HG03442 (cell line): ENCODE data around the gene TMIE.

ENCODE experiments used
- ATAC-seq: cut with Tn5 transposase; IDR thresholded peaks from one replicate; pipeline ENCODE4 v1.9.1; 2021; ENCODE audit warnings: mild to moderate bottlenecking, moderate library complexity; ENCODE audit not compliant: unreplicated experiment

The TMIE gene

DNA sequence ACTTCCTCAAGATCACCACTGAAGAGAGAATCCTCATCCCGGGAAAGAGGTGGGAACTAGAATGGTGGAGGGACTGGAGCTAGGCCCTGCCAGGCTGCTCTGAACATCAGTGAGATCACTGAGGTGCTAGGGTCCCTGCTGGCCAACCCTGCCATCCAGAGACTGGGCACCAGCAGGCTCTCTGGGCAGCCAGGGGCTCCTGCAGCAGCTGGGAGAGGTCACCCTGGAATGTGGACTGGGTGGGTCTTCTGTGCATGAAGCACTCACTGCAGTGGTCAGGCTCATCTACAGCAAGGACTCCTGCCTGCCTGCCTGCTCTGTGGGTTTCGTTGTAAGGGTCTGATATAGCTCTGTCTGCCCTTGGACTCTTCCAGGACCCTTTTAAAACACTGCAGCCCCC is 32.6 kb upstream of the TMIE start:
- ATAC-seq, result no peak

DNA sequence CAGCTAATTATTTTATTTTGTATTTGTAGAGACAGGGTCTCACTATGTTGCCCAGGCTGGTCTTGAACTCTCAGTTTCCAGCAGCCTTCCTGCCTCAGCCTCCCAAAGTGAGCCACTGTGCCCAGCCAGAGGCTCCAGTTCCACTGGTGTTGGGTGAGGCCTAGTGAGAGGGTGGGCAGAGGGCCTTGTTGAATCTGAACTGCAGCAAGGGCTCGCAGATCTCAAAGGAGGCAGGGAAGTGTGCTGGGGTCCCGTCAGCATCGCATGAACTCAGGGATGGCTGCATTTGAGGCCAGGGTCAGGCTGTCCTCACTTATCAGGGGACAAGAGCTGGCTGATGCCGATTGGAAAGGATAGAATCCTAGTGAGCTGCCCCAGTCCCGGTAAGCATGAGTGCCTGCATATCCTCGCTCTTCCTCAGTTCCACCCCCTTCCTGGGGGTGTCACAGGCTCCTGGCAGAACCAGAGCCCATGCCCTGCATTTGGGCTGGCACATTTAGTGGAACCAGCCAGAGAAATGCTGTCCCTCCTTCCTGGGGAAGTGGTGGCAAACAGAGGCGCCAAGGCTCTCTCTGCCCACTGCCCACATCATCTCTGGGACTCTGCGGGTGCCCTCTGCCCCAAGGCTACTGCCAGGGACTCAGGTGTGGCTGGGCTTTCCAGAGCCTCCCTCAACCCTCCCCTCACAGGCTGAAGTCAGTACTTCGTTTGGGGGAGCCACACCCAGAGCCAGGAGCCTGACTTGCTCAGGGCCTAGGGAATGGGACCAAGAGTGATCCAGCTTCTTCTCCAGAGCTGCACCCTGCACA is 31.8 kb upstream of the TMIE start:
- no peak for ATAC-seq

DNA sequence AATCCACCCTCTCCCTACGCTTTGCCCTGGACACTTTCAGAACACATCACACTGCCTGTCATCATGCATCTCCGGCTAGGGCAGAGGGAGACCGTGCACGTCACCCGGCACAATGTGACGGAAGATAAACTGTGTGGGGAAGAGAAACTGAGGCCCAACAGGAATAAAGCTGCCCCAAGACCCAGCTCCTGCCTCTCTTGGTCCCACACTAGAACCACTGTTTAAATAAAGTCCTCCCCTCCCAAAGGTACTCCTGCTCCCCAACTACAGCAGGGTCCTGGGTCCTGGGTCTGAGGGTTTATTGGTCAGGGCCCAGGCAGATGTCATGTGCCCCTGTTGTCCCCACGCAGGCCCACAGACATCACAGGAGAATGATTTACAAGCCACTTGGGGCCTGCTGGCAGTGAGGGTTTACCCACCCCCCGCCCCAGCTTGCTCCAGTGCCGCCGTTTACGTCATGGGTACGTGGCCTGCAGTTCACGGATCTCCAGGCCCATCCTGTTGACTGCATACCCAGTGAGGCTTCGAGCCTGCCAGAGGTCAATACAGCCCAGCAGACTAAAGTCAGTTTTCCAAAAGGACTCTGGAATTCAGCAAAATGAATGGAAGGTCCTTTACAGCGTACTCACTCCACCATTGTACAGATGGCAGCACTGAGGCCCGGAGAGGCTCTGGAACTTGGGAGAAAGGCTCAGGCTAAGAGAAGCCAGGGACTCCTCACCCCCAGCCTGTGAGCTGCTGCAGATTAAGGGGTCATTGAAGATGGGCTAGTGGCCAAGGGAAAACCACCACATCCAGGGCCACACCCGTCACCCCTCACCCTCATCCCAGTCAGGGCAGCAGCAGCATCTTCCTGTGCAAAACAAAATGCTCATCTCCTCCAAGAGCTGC is 30.9 kb upstream of the TMIE start:
- ATAC-seq, result no peak

DNA sequence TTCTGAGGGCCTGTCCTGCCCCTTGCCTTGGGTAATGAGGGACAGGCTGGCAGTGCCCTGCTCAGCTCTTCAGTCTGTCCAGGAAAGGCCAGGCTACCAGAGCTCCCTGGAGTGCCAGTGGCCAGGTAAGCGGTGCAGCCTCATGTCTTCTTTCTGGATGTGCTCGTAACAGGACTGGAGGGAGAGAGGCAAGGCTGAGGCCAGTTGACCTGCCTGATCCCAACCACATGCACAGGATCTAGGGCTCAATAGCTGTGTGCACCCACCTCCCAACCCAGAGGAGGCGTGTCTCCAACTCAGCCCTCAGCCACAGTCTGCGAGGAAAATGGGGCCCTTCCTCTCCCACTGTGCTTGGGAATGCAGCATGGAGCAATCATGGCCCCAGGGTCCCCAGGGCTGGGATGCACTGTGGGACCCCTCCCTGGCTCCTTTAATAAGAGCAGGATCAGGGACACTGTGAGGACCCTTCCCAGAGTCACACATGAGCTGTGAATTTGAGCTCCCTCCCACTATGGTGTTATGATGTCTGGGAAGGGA is 30.2 kb upstream of the TMIE start:
- ATAC-seq, result no peak

DNA sequence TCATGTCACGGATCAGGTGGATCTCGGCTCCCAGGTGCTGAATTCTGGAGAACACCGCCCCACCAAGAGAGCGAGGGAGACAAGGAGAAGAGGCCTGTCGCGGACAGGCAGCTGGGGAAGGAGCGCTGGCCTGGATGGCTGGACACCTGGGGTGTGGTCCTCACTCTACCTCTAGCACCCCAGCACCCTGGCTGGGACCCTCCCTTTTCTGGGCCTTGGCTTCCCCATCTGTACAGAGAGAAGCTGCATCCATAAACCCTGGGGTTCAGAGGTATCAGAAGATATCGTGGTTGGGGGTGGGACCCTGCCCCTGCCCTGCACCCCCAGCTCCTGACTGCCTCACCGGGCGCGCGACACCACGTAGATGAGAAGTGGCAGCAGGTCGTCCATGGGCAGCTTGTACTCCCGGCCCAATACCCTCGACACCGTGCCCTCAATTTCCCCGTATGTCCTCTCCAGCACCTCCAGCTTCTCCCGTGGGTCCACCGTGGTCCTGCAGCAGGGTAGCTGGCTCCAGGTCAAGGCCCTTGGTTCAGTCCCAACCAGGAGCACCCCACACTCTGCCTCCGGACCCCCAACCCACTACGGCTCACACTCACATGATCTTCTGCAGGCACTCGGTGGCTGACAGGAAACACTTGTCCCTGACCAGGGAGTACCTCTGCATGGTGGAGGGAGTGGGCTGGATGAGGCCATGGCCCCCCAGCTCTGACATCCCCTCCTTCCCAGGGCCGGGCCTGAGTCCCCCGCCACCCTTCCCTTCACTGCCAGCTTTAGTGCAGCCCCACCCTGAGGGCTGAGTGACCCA is 29.4 kb upstream of the TMIE start:
- ATAC-seq, result no peak

DNA sequence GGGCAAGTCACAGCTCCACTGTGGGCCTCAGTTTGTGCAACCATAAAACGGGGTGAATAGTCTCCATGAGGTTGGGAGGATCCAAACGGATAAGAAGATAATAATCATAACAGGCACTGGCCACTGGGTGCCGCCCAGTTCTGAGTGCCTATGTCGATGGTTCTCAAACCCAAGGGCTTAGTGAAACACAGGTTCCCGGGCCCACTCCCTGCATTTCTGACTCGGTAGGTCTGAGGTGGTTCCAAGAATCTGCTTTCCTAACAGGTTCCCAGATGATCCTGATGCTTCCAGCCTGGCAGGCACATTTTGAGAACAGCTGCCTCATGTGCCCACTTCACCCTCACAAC is 28.9 kb upstream of the TMIE start:
- no peak for ATAC-seq

DNA sequence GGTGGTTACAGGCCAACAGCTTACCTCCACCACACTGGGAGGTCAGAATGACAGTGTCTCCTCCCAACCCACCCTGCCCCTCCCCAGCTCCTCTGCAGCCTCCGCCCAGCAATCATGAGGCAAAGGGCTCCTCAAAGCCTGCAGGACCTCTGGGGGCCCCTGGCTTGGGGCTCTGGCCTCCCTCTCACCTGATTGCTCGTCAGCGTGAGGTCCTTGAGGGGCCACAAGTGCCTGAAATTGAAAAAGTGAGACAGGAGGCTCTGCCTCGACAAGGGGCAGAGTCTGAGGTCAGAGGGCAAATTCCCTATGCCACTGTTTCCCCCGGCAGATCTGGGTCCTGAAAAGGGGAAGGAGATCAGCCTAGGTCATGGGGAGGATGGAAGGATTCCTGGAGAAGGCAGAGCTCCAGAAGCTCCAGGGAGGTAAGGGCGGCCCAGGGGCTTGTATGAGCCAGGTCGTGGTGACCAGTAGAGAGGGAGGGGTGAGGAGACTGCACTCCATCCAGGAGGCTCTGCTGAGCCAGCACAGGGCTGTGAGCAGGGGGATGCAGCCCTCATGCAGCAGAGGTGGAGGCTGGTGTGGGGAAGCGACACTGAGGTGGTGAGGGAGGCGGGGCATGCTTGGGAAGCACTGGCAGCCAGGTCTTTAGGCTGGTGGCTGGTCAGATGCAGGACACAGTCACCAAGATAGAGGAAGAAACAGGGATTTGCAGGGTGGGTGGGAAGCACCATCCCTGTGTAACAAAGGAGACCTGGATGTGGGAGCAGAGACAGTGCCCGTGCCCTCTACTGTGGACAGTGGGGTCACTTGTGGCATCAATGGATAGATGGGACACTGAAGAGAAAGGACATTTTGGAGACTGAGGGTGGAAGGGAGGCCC is 27.8 kb upstream of the TMIE start:
- ATAC-seq, result no peak

DNA sequence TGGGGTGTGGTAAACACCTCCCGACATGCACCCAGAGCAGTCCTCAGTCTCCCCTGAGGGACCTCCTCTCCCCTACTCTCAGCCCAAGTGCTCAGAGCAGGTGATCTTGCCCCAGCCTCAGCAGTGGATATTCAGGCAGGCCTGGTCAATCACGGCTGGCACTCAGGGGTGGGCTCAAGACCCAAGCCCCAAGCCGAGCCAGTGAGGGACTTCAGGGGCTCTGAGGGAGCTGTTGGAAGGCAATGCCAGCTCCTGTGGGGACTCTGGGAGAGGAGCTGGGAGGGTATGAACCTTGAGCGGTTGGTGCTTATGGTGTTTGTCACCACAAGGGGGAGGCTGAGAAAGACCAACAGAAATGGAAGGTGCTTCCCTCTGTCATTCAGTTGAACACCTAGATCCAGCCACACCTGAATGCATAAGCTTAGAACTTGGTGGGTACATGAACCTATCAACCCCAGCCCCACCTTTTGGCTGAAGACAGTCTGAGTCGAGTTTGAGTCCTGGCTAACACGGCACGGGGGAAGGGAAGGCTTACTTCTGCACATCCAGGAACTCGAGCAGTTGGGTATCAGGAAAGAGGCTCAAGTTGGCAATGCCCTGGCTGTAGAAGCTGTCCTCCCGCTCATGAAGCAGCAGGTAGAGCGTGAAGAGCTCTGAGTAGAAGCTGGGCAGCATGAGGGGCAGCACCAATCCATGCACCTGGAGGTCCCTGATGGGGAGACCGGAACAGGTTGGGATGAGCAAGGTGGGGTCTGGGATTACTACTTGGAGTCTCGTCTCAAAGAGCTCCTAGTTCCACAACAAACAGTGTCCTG is 27.0 kb upstream of the TMIE start:
- ATAC-seq, result no peak

DNA sequence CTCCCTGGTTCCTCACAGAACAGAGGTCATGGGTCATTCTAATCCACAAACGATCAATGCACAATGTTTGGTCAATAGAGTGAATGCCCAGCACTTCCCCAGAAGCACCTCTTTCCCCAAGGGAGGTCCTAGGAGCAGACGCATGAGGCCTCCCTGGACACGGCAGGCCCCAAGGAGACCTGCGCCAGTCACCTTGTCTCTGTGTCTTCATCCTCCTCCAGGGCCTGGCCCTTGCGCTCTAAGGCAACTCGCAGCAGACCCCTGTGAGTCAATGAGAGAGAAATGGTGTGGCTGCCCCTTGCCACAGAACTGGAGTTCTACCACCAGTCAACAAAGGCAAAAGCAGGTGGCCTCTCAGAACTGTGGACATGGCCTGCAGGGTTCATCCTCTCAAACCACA is 25.8 kb upstream of the TMIE start:
- no peak for ATAC-seq

DNA sequence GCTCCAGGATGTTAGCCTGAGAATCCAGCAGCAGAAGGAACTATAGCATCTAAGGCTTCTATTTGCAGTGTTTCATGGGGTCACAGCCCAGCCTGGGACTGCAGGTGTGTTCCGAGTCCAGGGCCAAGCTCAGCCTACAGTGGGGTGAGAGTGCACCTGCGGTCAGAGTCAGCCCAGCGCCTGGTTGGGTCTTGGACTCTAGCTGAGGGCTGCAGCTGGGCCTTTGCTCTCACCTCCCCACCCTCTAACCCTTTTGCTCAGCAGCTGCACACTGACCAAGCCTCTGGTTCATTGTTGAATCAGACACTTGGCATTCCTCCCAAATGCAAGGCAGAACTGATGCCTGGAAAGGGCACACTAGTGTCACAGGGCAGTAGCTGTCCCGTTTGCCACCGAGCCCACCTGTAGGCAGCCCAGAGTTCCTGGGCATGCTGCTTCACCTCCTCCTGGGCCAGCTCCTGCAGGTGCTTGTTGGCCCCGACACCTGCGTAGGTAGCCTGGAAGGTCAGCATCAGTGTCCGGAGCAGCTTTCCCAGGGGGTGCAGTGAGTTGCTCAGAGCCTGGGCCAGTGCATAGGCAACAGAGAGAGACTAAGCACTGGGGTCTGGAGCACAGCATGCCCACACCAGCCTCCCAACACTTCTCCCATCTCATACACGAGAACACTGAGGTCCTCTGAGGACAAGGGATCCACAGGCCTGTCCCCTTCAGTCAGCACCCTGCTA is 25.2 kb upstream of the TMIE start:
- no peak for ATAC-seq

DNA sequence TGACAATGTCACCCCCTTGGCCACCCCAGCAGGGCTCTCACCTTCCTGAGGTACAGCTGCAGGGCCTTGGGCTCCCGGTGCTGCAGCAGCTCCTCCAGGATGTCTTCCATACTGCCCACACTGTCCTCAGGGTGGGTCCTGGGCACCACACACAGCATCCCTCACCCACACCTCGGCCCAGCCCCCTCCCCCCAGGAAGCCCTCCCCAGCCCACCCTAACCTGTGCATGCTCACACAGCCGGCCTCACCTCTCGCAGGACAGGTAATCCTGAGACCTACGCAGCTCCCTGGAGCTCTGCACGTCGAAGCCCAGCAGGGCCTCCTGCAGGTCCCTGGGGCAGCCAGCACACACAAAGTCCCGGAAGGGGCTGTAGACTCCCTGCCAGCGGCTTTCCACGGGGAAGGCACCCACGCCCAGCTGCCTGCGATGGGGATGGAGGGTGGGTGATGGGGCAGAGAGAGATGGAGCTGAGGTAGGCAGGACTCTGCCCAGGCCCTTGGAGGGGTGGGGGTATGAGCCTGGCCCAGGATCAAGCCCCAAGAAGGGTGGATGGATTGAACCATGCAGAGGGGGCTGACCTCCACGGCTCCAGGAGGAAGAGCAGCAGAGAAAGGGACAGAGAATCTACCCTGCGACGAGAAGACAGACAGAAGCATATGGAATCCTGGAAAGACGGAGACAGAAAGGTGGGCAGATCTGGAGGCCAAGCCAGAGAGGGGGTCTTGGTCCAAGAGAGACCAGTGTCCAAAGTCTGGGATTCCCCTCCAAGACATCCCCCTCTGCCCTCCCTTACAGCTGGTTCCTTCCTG is 24.4 kb upstream of the TMIE start:
- ATAC-seq, result no peak

DNA sequence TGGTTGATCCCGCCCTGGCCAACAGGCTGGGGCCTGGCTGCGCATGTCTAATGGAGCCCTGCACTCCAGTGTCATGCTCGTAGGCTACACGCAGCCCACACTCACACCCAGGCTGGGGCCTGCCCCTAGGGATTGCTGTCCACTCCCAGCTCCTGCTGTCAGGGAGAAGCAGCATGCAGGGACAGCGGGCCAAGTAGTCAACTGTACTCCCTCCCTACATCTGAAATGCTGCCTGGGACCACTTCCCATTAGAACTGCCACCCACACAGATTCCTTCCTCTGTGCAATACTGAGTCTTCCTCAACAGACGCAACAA is 23.8 kb upstream of the TMIE start:
- no peak for ATAC-seq

DNA sequence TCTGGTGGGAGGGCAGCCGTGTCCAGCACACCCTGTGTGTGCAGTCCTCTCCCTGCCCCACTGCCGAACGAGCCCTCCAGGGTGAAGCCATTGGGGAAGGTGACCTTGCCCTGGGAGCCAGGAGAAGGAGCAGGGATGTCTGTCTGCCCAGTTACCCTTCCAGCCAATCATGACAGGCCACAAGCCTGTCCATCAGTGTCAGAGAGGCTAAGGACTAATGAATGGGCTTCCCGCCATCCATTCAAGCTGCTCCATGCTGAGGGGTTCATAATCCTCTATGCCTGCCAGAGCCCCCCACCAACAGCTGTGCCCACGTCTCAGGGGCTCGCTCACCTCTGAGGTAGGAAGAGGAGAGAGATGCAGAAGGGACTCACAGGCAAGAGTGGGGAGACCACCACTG is 22.9 kb upstream of the TMIE start:
- no peak for ATAC-seq

DNA sequence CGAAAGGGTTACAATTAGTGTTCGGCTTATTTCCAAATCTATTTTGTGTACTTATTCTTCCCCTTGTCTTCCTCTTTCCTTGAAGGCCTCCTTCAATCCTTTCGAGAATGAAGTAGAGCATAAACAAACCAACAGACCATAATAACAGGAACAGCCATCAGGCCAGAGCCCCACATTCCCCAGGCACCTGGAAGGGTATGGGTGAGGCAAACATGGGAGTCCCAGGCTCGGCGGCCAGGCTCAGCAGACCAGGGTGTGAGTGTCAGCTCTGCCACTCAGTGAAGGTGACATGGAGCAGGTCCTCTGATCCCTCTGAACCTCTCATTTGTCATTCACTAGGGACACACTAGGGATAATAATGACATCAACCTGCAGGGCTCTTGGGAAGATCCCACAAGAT is 21.5 kb upstream of the TMIE start:
- no peak for ATAC-seq

DNA sequence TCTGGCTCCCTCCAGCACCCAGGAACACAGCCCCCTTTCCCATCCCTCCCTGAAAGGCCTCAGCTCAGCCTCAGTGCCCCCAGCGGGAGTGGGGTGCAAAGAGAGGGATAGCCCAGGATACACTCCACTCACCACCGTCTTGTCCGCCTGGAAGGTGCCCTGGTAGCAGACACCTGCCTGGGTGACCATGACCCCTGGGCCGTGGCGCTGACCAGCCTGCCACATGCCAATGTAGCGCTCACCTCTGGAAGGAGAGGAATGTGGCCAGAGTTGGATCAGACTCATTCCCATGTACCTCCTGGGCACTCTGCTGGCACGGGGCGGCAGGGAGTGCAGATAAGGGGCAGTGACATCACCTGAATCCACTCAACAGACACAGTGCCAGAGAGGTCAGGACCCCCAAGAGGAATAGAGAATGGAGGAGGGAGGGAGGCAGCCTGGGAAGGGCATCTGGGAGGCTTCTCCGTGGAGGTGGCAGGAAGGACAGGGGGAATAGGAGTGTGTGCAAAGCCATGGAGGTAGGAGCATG is 20.8 kb upstream of the TMIE start:
- no peak for ATAC-seq

DNA sequence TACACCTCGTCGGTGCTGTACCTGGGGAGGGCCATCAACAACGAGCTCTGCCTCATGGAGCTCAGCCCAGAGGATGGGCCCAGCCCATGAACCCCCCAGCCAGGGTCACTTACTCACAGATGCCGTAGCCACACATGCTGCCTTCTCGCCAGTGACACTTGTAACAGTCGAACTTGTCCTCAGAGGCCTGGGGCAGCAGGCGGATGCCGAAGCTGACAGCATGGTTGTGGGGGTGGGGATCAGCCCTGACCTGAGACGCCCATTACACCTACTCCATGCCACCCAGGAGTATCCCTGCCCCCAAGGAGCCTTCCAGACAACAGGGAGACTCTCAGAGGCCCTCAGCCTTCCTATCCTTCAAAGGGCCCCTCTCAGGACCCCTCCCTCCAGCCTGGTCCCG is 19.8 kb upstream of the TMIE start:
- no peak for ATAC-seq

DNA sequence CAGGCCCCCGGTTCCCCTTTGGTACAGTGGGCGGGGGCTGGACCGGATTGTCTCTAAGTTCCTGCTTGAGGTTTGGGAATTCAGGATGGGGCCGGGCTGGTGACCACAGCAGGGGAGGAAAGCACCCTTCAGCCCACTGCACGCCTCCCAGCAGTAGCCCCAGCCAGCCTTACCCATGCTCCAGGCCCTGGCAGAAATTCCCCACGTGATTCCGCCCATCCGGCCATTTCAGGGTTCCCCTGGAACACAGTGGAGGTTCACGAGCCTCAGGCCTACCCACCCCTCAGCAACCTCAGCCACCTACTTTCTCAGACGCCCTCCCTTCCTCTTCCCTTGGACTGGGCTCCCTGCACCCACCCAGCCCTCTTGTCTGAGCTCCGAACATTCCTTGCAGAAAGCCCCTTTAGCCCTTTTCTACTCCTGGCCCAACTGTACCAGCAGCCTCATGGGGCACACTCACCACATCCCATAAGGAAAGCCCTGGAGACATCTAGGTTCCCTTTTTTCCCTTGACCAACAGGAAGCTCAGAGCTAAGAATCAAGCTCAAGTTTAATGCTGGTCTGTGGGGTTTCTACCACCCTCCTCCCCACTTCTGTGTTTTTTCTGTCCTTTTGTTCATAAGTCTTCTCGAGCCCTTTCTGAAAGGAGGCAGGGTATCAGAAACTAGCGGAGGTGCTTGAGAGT is 19.2 kb upstream of the TMIE start:
- ATAC-seq, result no peak
